Ascending aorta (tissue), 2 donors: ENCODE results near the gene INCENP. TPM values are rescaled to one million over a fixed set of nuclear protein-coding genes. Genes with fewer than 3 reads are reported as not detected.

Experiments
- DNase-seq, 2 donors: peaks; one replicate each; pipeline ENCODE4 v3.0.0-alpha.2; 2019; ENCODE audit warnings: low spot score in 2 of 2
- H3K27ac ChIP-seq, 2 donors: fragments of 200-600 bp; sonication (generic); one replicate each; pipeline ENCODE4 v1.5.1; 2016 to 2017; ENCODE audit warnings: mild to moderate bottlenecking in 1 of 2
- H3K27me3 ChIP-seq: fragments of 200-600 bp; sonication (generic); one replicate; pipeline ENCODE4 v1.5.1; 2017
- H3K36me3 ChIP-seq, 2 donors: fragments of 200-600 bp; sonication (generic); one replicate each; pipeline ENCODE4 v1.5.1; 2016
- H3K4me1 ChIP-seq, 2 donors: fragments of 200-600 bp; sonication (generic); one replicate each; pipeline ENCODE4 v1.5.1; 2016 to 2017; ENCODE audit warnings: mild to moderate bottlenecking in 1 of 2
- H3K4me3 ChIP-seq, 2 donors: fragments of 200-600 bp; sonication (generic); one replicate each; pipeline ENCODE4 v1.5.1; 2016 to 2017; ENCODE audit warnings: mild to moderate bottlenecking in 1 of 2
- H3K9me3 ChIP-seq, 2 donors: fragments of 200-600 bp; sonication (generic); one replicate each; pipeline ENCODE4 v1.5.1; 2016
- CTCF ChIP-seq, 3 experiments: fragments of 200-600 bp in 2 of 3; fragments of 450-650 bp in 1 of 3; sonication (generic) in 2 of 3; IDR thresholded peaks; one replicate each; pipeline ENCODE4 v1.5.1; 2016 to 2019; ENCODE audit warnings: antibody characterized with exemption in 3 of 3, mild to moderate bottlenecking in 1 of 3, moderate library complexity in 1 of 3
- intact Hi-C: fragments of 100-400 bp; cut with DNase I; formaldehyde crosslinking; loops from one replicate; pipeline ENCODE4 v1.15.1; 2023
- total RNA-seq: library from RNA; depleted of rRNA; stranded (reverse); fragments of >200 nt; gene quantifications from one replicate; pipeline ENCODE4 v1.1.0, GENCODE V29; 2016

The INCENP gene
- total RNA-seq, 1 donor from 2014 or later = 55.5 TPM

GRCh38 chr11:62201376-62201775 lies 77.6 kb downstream of the INCENP start:
- Histone ChIP-seq H3K9me3 (no peaks in the 10 kb centered on the region), H3K4me1 (no peaks in the 10 kb centered on the region), H3K27ac (no peak overlapping the region), H3K36me3 (no peaks in the 10 kb centered on the region), H3K27me3 (no peaks in the 10 kb centered on the region), H3K4me3 (no peak overlapping the region)
- no peak for DNase-seq
- TF ChIP-seq CTCF (IDR thresholded peaks at IDR 0.05) = no peak
- intact Hi-C loops = no loop called here

Other genes starting within 250 kb of the INCENP start
- gene FADS3, start 232.5 kb upstream of the INCENP start, total RNA-seq = 191 TPM
- gene RAB3IL1, start 206.4 kb upstream of the INCENP start, total RNA-seq = 23.2 TPM
- gene BEST1, start 173.7 kb upstream of the INCENP start, total RNA-seq = 30.9 TPM
- gene FTH1, start 156.4 kb upstream of the INCENP start, total RNA-seq = 2,353 TPM
- not detected for gene SCGB1D1, start 66.2 kb downstream of the INCENP start, total RNA-seq
- not detected for gene SCGB2A1, start 84.7 kb downstream of the INCENP start, total RNA-seq
- gene SCGB1D2, start 118.2 kb downstream of the INCENP start, total RNA-seq = not detected
- not detected for gene SCGB2A2, start 146.1 kb downstream of the INCENP start, total RNA-seq
- not detected for gene SCGB1D4, start 175.1 kb downstream of the INCENP start, total RNA-seq
- gene ASRGL1, start 213.4 kb downstream of the INCENP start, total RNA-seq = 69.8 TPM